IMR-90 (cell line): ENCODE data around the gene TENM3. TPM values are rescaled to one million over a fixed set of nuclear protein-coding genes. Genes with fewer than 3 reads are reported as not detected.

Experiments
- ATAC-seq: fragments of 200-7000 bp; cut with Tn5 transposase; 2 replicates; pipeline ENCODE4 v1.9.1; 2020; ENCODE audit warnings: low read depth, mild to moderate bottlenecking, moderate library complexity
- BruUV-seq: library from RNA; stranded (reverse); fragments of 400-500 nt; replicated peaks from 2 replicates; lab custom pipeline; 2021; lab: Mats Ljungman, UMichigan
- CTCF ChIA-PET: fragments of 300-600 bp; formaldehyde crosslinking; extraction: SDS; loops from one replicate; lab custom pipeline; 2021; ENCODE audit warnings: antibody characterized with exemption; lab: Yijun Ruan, JAX
- POLR2A ChIA-PET: fragments of 300-600 bp; sonication (Branson Sonifier 250); formaldehyde crosslinking; loops from one replicate; lab custom pipeline; 2022; ENCODE audit warnings: antibody characterized with exemption; ENCODE audit not compliant: unreplicated experiment; lab: Charles Lee
- DNase-seq: peaks from one replicate; pipeline ENCODE4 v3.0.0; 2013
- H2AFZ ChIP-seq: replicated peaks from 2 replicates; pipeline ENCODE3; 2013; ENCODE audit warnings: low read length, mild to moderate bottlenecking; ENCODE audit not compliant: poor library complexity
- H2AK5ac ChIP-seq: 2 replicates; pipeline ENCODE4 v1.6.1; 2013; ENCODE audit warnings: low read depth, low read length, inconsistent platforms
- H2AK9ac ChIP-seq: replicated peaks from 2 replicates; pipeline ENCODE3; 2013; ENCODE audit warnings: mild to moderate bottlenecking, low read depth, low read length, moderate library complexity; ENCODE audit not compliant: poor library complexity
- H2BK120ac ChIP-seq: 2 replicates; pipeline ENCODE4 v1.6.1; 2013; ENCODE audit warnings: low read depth, low read length, inconsistent platforms
- H2BK15ac ChIP-seq: 3 replicates; pipeline ENCODE4 v1.6.1; 2013; ENCODE audit warnings: low read depth, low read length, inconsistent platforms
- H2BK20ac ChIP-seq: 2 replicates; pipeline ENCODE4 v1.6.1; 2013; ENCODE audit warnings: low read depth, mild to moderate bottlenecking, inconsistent platforms, low read length, moderate library complexity
- H2BK5ac ChIP-seq: 2 replicates; pipeline ENCODE4 v1.6.1; 2013; ENCODE audit warnings: mild to moderate bottlenecking, low read depth, low read length, inconsistent platforms; ENCODE audit not compliant: poor library complexity, severe bottlenecking
- H3K14ac ChIP-seq: replicated peaks from 2 replicates; pipeline ENCODE4 v1.6.1; 2013; ENCODE audit warnings: low read depth, low read length, inconsistent platforms
- H3K18ac ChIP-seq: 2 replicates; pipeline ENCODE4 v1.6.1; 2013; ENCODE audit warnings: low read depth, low read length, control low read depth
- H3K23ac ChIP-seq: 2 replicates; pipeline ENCODE4 v1.6.1; 2013; ENCODE audit warnings: low read depth, low read length, inconsistent platforms
- H3K27ac ChIP-seq: 2 replicates; pipeline ENCODE4 v1.5.1; 2013; ENCODE audit warnings: mild to moderate bottlenecking, control low read depth, low read length; ENCODE audit not compliant: insufficient read depth
- H3K27me3 ChIP-seq: 2 replicates; pipeline ENCODE4 v1.6.1; 2013; ENCODE audit warnings: low read length; ENCODE audit not compliant: control insufficient read depth, insufficient read depth
- H3K36me3 ChIP-seq: 2 replicates; pipeline ENCODE4 v1.6.1; 2013; ENCODE audit warnings: low read length, mixed read lengths; ENCODE audit not compliant: control insufficient read depth, insufficient read depth
- H3K4ac ChIP-seq: 2 replicates; pipeline ENCODE4 v1.6.1; 2013; ENCODE audit warnings: low read depth, low read length, inconsistent platforms
- H3K4me1 ChIP-seq: 2 replicates; pipeline ENCODE4 v1.6.1; 2013; ENCODE audit warnings: low read length, mixed read lengths; ENCODE audit not compliant: control insufficient read depth, insufficient read depth
- H3K4me2 ChIP-seq: 2 replicates; pipeline ENCODE4 v1.6.1; 2013; ENCODE audit warnings: low read depth, mild to moderate bottlenecking, control low read depth, low read length, moderate library complexity
- H3K4me3 ChIP-seq: 2 replicates; pipeline ENCODE4 v1.5.1; 2013; ENCODE audit warnings: low read depth, mild to moderate bottlenecking, control low read depth, low read length, moderate library complexity; ENCODE audit not compliant: insufficient read depth
- H3K56ac ChIP-seq: 2 replicates; pipeline ENCODE4 v1.6.1; 2013; ENCODE audit warnings: low read length, inconsistent platforms; ENCODE audit not compliant: insufficient read depth; ENCODE audit errors: extremely low read depth
- H3K79me1 ChIP-seq, 2 experiments: 2 replicates each; pipeline ENCODE4 v1.6.1; 2013; ENCODE audit warnings: low read length in 2 of 2, inconsistent platforms in 1 of 2, low read depth in 1 of 2
- H3K9ac ChIP-seq: 2 replicates; pipeline ENCODE4 v1.6.1; 2013; ENCODE audit warnings: low read depth, low read length, control low read depth
- H3K9me1 ChIP-seq: 2 replicates; pipeline ENCODE4 v1.6.1; 2013; ENCODE audit warnings: low read length, inconsistent platforms; ENCODE audit not compliant: insufficient read depth
- H3K9me3 ChIP-seq: 2 replicates; pipeline ENCODE4 v1.6.1; 2013; ENCODE audit warnings: low read length; ENCODE audit not compliant: control insufficient read depth, insufficient read depth
- H4K20me1 ChIP-seq: 2 replicates; pipeline ENCODE4 v1.6.1; 2013; ENCODE audit warnings: low read length, inconsistent platforms; ENCODE audit not compliant: insufficient read depth
- H4K5ac ChIP-seq: 2 replicates; pipeline ENCODE4 v1.6.1; 2013; ENCODE audit warnings: mild to moderate bottlenecking, low read depth, low read length, control low read depth
- H4K8ac ChIP-seq, 2 experiments: 2 replicates each; pipeline ENCODE4 v1.6.1; 2013; ENCODE audit warnings: low read depth in 2 of 2, low read length in 2 of 2, control low read depth in 1 of 2, inconsistent platforms in 1 of 2
- H4K91ac ChIP-seq: 2 replicates; pipeline ENCODE4 v1.6.1; 2013; ENCODE audit warnings: low read depth, low read length, inconsistent platforms; ENCODE audit not compliant: insufficient read depth
- BHLHE40 ChIP-seq: fragments of 150-350 bp; IDR thresholded peaks from 2 replicates; pipeline ENCODE4 v1.6.1; 2016; ENCODE audit warnings: mild to moderate bottlenecking, low read depth, low read length
- CHD1 ChIP-seq: IDR thresholded peaks from 2 replicates; pipeline ENCODE4 v1.6.1; 2012; ENCODE audit warnings: low read depth, low read length, improper control_type of control experiment
- CTCF ChIP-seq: conservative IDR thresholded peaks from 2 replicates; pipeline ENCODE4 v1.5.1; 2012; ENCODE audit warnings: mild to moderate bottlenecking, low read depth, low read length, improper control_type of control experiment
- ELK1 ChIP-seq: fragments of 150-350 bp; IDR thresholded peaks from 2 replicates; pipeline ENCODE4 v1.6.1; 2016; ENCODE audit warnings: low read depth, mild to moderate bottlenecking, low read length, moderate library complexity, borderline replicate concordance
- FOS ChIP-seq: fragments of 150-350 bp; IDR thresholded peaks from 2 replicates; pipeline ENCODE4 v1.6.1; 2016; ENCODE audit warnings: low read depth, low read length
- MAFK ChIP-seq: IDR thresholded peaks from 2 replicates; pipeline ENCODE4 v1.6.1; 2012; ENCODE audit warnings: low read depth, low read length, improper control_type of control experiment
- MAZ ChIP-seq: IDR thresholded peaks from 2 replicates; pipeline ENCODE4 v1.6.1; 2012; ENCODE audit warnings: low read depth, mild to moderate bottlenecking, low read length, improper control_type of control experiment, moderate library complexity, borderline replicate concordance
- RAD21 ChIP-seq: IDR thresholded peaks from 2 replicates; pipeline ENCODE4 v1.6.1; 2012; ENCODE audit warnings: low read length, improper control_type of control experiment
- RCOR1 ChIP-seq: IDR thresholded peaks from 2 replicates; pipeline ENCODE4 v1.6.1; 2012; ENCODE audit warnings: mild to moderate bottlenecking, low read length, improper control_type of control experiment; ENCODE audit not compliant: insufficient replicate concordance
- RFX5 ChIP-seq: IDR thresholded peaks from 2 replicates; pipeline ENCODE4 v1.8.0; 2012; ENCODE audit warnings: low read depth, mild to moderate bottlenecking, low read length, moderate library complexity
- SMC3 ChIP-seq: fragments of 150-350 bp; IDR thresholded peaks from 2 replicates; pipeline ENCODE4 v1.6.1; 2016; ENCODE audit warnings: low read depth, mild to moderate bottlenecking, antibody characterized with exemption, low read length, moderate library complexity
- WGBS, 2 experiments: methylation state at CpG; one replicate each; pipeline versions ENCODE4 v1.1.5 to v1.1.7; 2013; ENCODE audit warnings: missing lambda C conversion rate in 2 of 2; ENCODE audit not compliant: insufficient read length in 1 of 2; ENCODE audit errors: extremely low coverage in 2 of 2; 5-methylcytosine and 5-hydroxymethylcytosine counted together
- dilution Hi-C: fragments of 300-500 bp; cut with HindIII; formaldehyde crosslinking; loops from one replicate; pipeline ENCODE4 v1.14.3; 2018; ENCODE audit warnings: low sequenced_read_pairs; ENCODE audit not compliant: unreplicated experiment
- in situ Hi-C: fragments of 300-500 bp; cut with MboI; formaldehyde crosslinking; loops from 3 replicates; pipeline ENCODE4 v1.14.3; 2019; ENCODE audit warnings: low sequenced_read_pairs, inconsistent platforms, mixed read lengths
- intact Hi-C: fragments of 100-400 bp; cut with micrococcal nuclease; formaldehyde crosslinking; loops from 2 replicates; pipeline ENCODE4 v1.10.0; 2022
- polyA plus RNA-seq, 3 experiments: library from polyadenylated mRNA; depleted of rRNA; stranded (reverse); fragments of >200 nt; gene quantifications; 2 replicates each; pipeline ENCODE4 v1.2.3, GENCODE V29; 2012; ENCODE audit warnings: low replicate concordance in 1 of 3
- total RNA-seq: library from RNA; depleted of rRNA; stranded (reverse); fragments of >200 nt; gene quantifications from 2 replicates; pipeline ENCODE4 v1.2.3, GENCODE V29; 2012

Gene TENM3
- total and polyA plus RNA-seq, 2 of the 4 experiments (the other 2 are of a cell fraction) = 29.9 to 173 TPM

GRCh38 chr4:182697094-182697493 is 453.9 kb downstream of the TENM3 start:
- no peak overlapping the region for H2AFZ ChIP-seq
- H3K27me3 ChIP-seq = no peaks in the 10 kb centered on the region
- H3K36me3 ChIP-seq = no peaks in the 10 kb centered on the region
- H3K9ac ChIP-seq = no peak overlapping the region
- no peak overlapping the region for H2AK9ac ChIP-seq
- no peak overlapping the region for H3K23ac ChIP-seq
- H2BK5ac ChIP-seq = no peak overlapping the region
- H2BK20ac ChIP-seq = no peak overlapping the region; the same call in 1 of the 2 replicates
- dilution Hi-C loops (no loop called here), in situ Hi-C loops (no loop called here), intact Hi-C loops (no loop called here)
- no peak for DNase-seq
- H2AK5ac ChIP-seq = no peak overlapping the region
- H3K4me3 ChIP-seq = no peak overlapping the region
- no peaks in the 10 kb centered on the region for H3K4me1 ChIP-seq
- ChIA-PET POLR2A (no interaction called here), CTCF (no interaction called here)
- ATAC-seq = no peak
- H2BK120ac ChIP-seq = no peak overlapping the region
- no peak overlapping the region for H3K4me2 ChIP-seq
- H3K4ac ChIP-seq = no peak overlapping the region
- H2BK15ac ChIP-seq = no peak overlapping the region
- no peaks in the 10 kb centered on the region for H3K9me3 ChIP-seq
- H3K14ac ChIP-seq = no peak overlapping the region
- no peak overlapping the region; the same call in 1 of the 2 replicates for H3K18ac ChIP-seq
- 92% methylated on average over 2 of the region's 6 CpGs; no CpG with 5 or more reads in 1 of the 2 experiments for WGBS, 2 experiments
- H3K56ac ChIP-seq = no peak overlapping the region
- no peak overlapping the region for H4K91ac ChIP-seq
- H3K27ac ChIP-seq = no peak overlapping the region
- no peaks in the 10 kb centered on the region for H3K79me1 ChIP-seq
- H3K9me1 ChIP-seq = no peaks in the 10 kb centered on the region
- no TSS peak for BruUV-seq
- H4K8ac ChIP-seq = no peak overlapping the region
- TF ChIP-seq ELK1 = no peak
- no peak for TF ChIP-seq RAD21
- TF ChIP-seq CHD1 = no peak
- TF ChIP-seq BHLHE40 = no peak
- no peak for TF ChIP-seq FOS
- no peak for TF ChIP-seq SMC3
- no peak for TF ChIP-seq MAFK
- TF ChIP-seq RCOR1 = no peak
- TF ChIP-seq CTCF = no peak
- no peak for TF ChIP-seq MAZ
- no peak for TF ChIP-seq RFX5
- H4K20me1 ChIP-seq = no peaks in the 10 kb centered on the region
- H4K5ac ChIP-seq = no peak overlapping the region
